Fibroblast of skin of right quadriceps (primary cell): ENCODE results near the gene PTPN9.
A peak's percentile ranks its signal among the peaks of the same experiment; 100 is the strongest.
"Not testable (repeated sequence)": the region's sequence is repeated elsewhere in the genome, so short reads cannot be mapped to it uniquely, and the experiment has no call there.

ENCODE experiments used
- DNase-seq: peaks from one replicate; pipeline ENCODE4 v3.0.0-alpha.2; 2013

PTPN9 gene

GRCh38 chr15:75578948-75579920 lies at the start of gene PTPN9:
Gene PTPN9, minus strand, starts transcription at chr15:75579315. Its CDS starts 539 bp downstream, at chr15:75578776.
- DNase-seq, result peak; percentile 87

- DNase-seq, result peak; percentile 92
These were observed 46.6 kb upstream of the PTPN9 start, which contains the start of gene SNUPN for GRCh38 chr15:75625542-75626347. Gene SNUPN, minus strand, starts transcription at chr15:75625725. Its CDS starts 4,674 bp downstream, at chr15:75621051.

GRCh38 chr15:75622505-75622904 lies 43.4 kb upstream of the PTPN9 start:
- DNase-seq, result no peak

GRCh38 chr15:75620841-75621391 lies 41.8 kb upstream of the PTPN9 start:
- DNase-seq, result peak; percentile 90

GRCh38 chr15:75620058-75620820 lies 41.1 kb upstream of the PTPN9 start:
- peak; percentile 81 for DNase-seq

- no peak for DNase-seq
These were observed 37.7 kb upstream of the PTPN9 start for GRCh38 chr15:75616766-75617165.

GRCh38 chr15:75606711-75607699 lies 27.9 kb upstream of the PTPN9 start:
- DNase-seq, result peak; percentile 42

GRCh38 chr15:75606026-75606425 lies 26.9 kb upstream of the PTPN9 start:
- no peak for DNase-seq

GRCh38 chr15:75599401-75599800 lies 20.3 kb upstream of the PTPN9 start:
- DNase-seq, result peak; percentile 42

- no peak for DNase-seq
These were observed 19.2 kb upstream of the PTPN9 start for GRCh38 chr15:75598361-75598760.

- no peak for DNase-seq
These were observed 18.7 kb upstream of the PTPN9 start for GRCh38 chr15:75597667-75598341.

GRCh38 chr15:75596703-75597345 lies 17.7 kb upstream of the PTPN9 start:
- DNase-seq, result no peak

- DNase-seq, result no peak
These were observed 15.2 kb upstream of the PTPN9 start for GRCh38 chr15:75594276-75594675.

- no peak for DNase-seq
These were observed 12.7 kb upstream of the PTPN9 start for GRCh38 chr15:75591655-75592364.

- DNase-seq, result no peak
These were observed 11.1 kb upstream of the PTPN9 start for GRCh38 chr15:75590239-75590638.

- DNase-seq, result no peak
These were observed 10.0 kb upstream of the PTPN9 start for GRCh38 chr15:75589071-75589470.

GRCh38 chr15:75586422-75586821 lies 7.3 kb upstream of the PTPN9 start:
- DNase-seq, result not testable (repeated sequence)

- no peak for DNase-seq
These were observed 5.0 kb upstream of the PTPN9 start for GRCh38 chr15:75584121-75584520.

GRCh38 chr15:75583701-75584100 lies 4.6 kb upstream of the PTPN9 start:
- no peak for DNase-seq
